SK-N-SH (cell line): ENCODE results near the gene DENND1A. TPM values are rescaled to one million over a fixed set of nuclear protein-coding genes. Genes with fewer than 3 reads are reported as not detected.

Source experiments
- CTCF ChIA-PET: fragments of 300-600, 350-600 bp; formaldehyde crosslinking; extraction: SDS; loops from one replicate; lab custom pipeline; 2021; lab: Yijun Ruan, JAX
- POLR2A ChIA-PET: fragments of 350-600 bp; sonication (Branson Sonifier 250); formaldehyde crosslinking; extraction: SDS; loops from one replicate; lab custom pipeline; 2020; ENCODE audit warnings: antibody characterized with exemption, inconsistent platforms; lab: Yijun Ruan, JAX
- DNase-seq: peaks from one replicate; pipeline ENCODE4 v3.0.0; 2012
- H2AFZ ChIP-seq: fragments of 200-600 bp; sonication (generic); 2 replicates; pipeline ENCODE4 v1.8.1; 2016; ENCODE audit warnings: antibody characterized with exemption, mild to moderate bottlenecking, low read depth
- H3F3A ChIP-seq: fragments of 200-600 bp; sonication (generic); replicated peaks from 2 replicates; pipeline ENCODE3; 2016; ENCODE audit warnings: antibody characterized with exemption, mild to moderate bottlenecking; ENCODE audit not compliant: insufficient read depth
- H3K27ac ChIP-seq, 2 experiments: fragments of 200-500 bp in 1 of 2; fragments of 200-600 bp in 1 of 2; sonication (Bioruptor generic) in 1 of 2; sonication (generic), shearing (Covaris generic) in 1 of 2; 2 replicates each; pipeline versions ENCODE4 v1.5.1 to v1.6.1; 2014 to 2016; ENCODE audit warnings: low read depth in 2 of 2, inconsistent platforms in 1 of 2, low read length in 1 of 2, mild to moderate bottlenecking in 1 of 2, mixed read lengths in 1 of 2
- H3K27me3 ChIP-seq: fragments of 200-600 bp; sonication (generic), shearing (Covaris generic); 2 replicates; pipeline ENCODE4 v1.6.1; 2016; ENCODE audit warnings: mixed run types; ENCODE audit not compliant: insufficient read depth
- H3K36me3 ChIP-seq, 2 experiments: fragments of 200-500 bp in 1 of 2; fragments of 200-600 bp in 1 of 2; sonication (Bioruptor generic) in 1 of 2; sonication (generic) in 1 of 2; replicated peaks in 1 of 2; 2 replicates each; pipeline versions ENCODE3 to v1.5.1; 2014 to 2016; ENCODE audit warnings: low read length in 1 of 2, mild to moderate bottlenecking in 1 of 2; ENCODE audit not compliant: insufficient read depth in 2 of 2, control insufficient read depth in 1 of 2
- H3K4me1 ChIP-seq, 2 experiments: fragments of 200-500 bp in 1 of 2; fragments of 200-600 bp in 1 of 2; sonication (Bioruptor generic) in 1 of 2; sonication (generic), shearing (Covaris generic) in 1 of 2; 2 replicates each; pipeline versions ENCODE4 v1.5.1 to v1.6.1; 2014 to 2016; ENCODE audit warnings: low read depth in 1 of 2, low read length in 1 of 2, mixed run types in 1 of 2; ENCODE audit not compliant: insufficient read depth in 2 of 2, control insufficient read depth in 1 of 2
- H3K4me2 ChIP-seq: fragments of 200-600 bp; sonication (generic), shearing (Covaris generic); 2 replicates; pipeline ENCODE4 v1.6.1; 2017; ENCODE audit warnings: mixed run types
- H3K4me3 ChIP-seq, 2 experiments: fragments of 200-500 bp in 1 of 2; fragments of 200-600 bp in 1 of 2; sonication (Bioruptor generic) in 1 of 2; sonication (generic), shearing (Covaris generic) in 1 of 2; 2 replicates each; pipeline versions ENCODE4 v1.5.1 to v1.8.1; 2014 to 2016; ENCODE audit warnings: low read depth in 2 of 2, inconsistent platforms in 1 of 2, low read length in 1 of 2, mild to moderate bottlenecking in 1 of 2, mixed read lengths in 1 of 2, moderate library complexity in 1 of 2
- H3K79me2 ChIP-seq: fragments of 200-600 bp; sonication (generic); 2 replicates; pipeline ENCODE4 v1.8.1; 2017; ENCODE audit warnings: mild to moderate bottlenecking; ENCODE audit not compliant: insufficient read depth
- H3K9ac ChIP-seq: fragments of 200-600 bp; sonication (generic); 2 replicates; pipeline ENCODE4 v1.6.1; 2017; ENCODE audit warnings: mixed run types
- H3K9me2 ChIP-seq: fragments of 200-600 bp; sonication (generic); 2 replicates; pipeline ENCODE4 v1.6.1; 2017; ENCODE audit warnings: mixed run types
- H3K9me3 ChIP-seq: fragments of 200-600 bp; sonication (generic); 2 replicates; pipeline ENCODE4 v1.6.1; 2017; ENCODE audit warnings: mixed run types, mild to moderate bottlenecking, moderate library complexity
- H4K20me1 ChIP-seq: fragments of 200-600 bp; sonication (generic); 2 replicates; pipeline ENCODE4 v1.6.1; 2017; ENCODE audit warnings: mild to moderate bottlenecking, mixed run types; ENCODE audit not compliant: insufficient read depth
- CHD2 ChIP-seq: fragments of 150-350 bp; IDR thresholded peaks from 2 replicates; pipeline ENCODE4 v1.6.1; 2018; ENCODE audit warnings: low read length; ENCODE audit not compliant: partially characterized antibody
- ELF1 ChIP-seq: IDR thresholded peaks from 2 replicates; pipeline ENCODE4 v1.4.0; 2012
- GABPA ChIP-seq: IDR thresholded peaks from 2 replicates; pipeline ENCODE4 v1.4.0; 2012; ENCODE audit warnings: low read depth, mild to moderate bottlenecking
- MXI1 ChIP-seq: IDR thresholded peaks from 2 replicates; pipeline ENCODE4 v1.6.1; 2012; ENCODE audit warnings: mild to moderate bottlenecking, low read depth, low read length, improper control_type of control experiment
- RAD21 ChIP-seq: IDR thresholded peaks from 2 replicates; pipeline ENCODE4 v1.6.1; 2012; ENCODE audit warnings: mild to moderate bottlenecking, low read length
- RCOR1 ChIP-seq: fragments of 150-350 bp; IDR thresholded peaks from 2 replicates; pipeline ENCODE4 v1.6.1; 2017; ENCODE audit warnings: antibody characterized with exemption, low read length
- SIN3A ChIP-seq: IDR thresholded peaks from 2 replicates; pipeline ENCODE4 v1.6.1; 2012; ENCODE audit warnings: low read depth, mild to moderate bottlenecking, low read length, moderate library complexity, borderline replicate concordance
- WGBS: methylation state at CpG from one replicate; pipeline ENCODE4 v1.1.6; 2017; ENCODE audit warnings: low lambda C conversion rate; 5-methylcytosine and 5-hydroxymethylcytosine counted together
- polyA plus RNA-seq, 3 experiments: library from polyadenylated mRNA; depleted of rRNA; stranded (reverse); fragments of >200 nt; gene quantifications; 2 replicates each; pipeline ENCODE4 v1.2.3, GENCODE V29; 2012
- TF ChIP-seq, protein P1 (sequence below): fragments of 150-350 bp; IDR thresholded peaks from 2 replicates; pipeline ENCODE4 v1.6.1; 2017; ENCODE audit warnings: antibody characterized with exemption, low read length, low read depth, borderline replicate concordance
- TF ChIP-seq, protein P2 (sequence below): IDR thresholded peaks from 2 replicates; pipeline ENCODE4 v1.6.1; 2012; ENCODE audit warnings: mild to moderate bottlenecking, low read depth, low read length, moderate library complexity
- TF ChIP-seq, protein P3 (sequence below): IDR thresholded peaks from 2 replicates; pipeline ENCODE4; 2012
- TF ChIP-seq, protein P4 (sequence below): fragments of 150-350 bp; IDR thresholded peaks from 2 replicates; pipeline ENCODE4 v1.6.1; 2016; ENCODE audit warnings: mild to moderate bottlenecking, low read depth, low read length

The DENND1A gene
- polyA plus RNA-seq, 1 of the 3 experiments (the other 2 are of a cell fraction) = 25.4 TPM

DNA sequence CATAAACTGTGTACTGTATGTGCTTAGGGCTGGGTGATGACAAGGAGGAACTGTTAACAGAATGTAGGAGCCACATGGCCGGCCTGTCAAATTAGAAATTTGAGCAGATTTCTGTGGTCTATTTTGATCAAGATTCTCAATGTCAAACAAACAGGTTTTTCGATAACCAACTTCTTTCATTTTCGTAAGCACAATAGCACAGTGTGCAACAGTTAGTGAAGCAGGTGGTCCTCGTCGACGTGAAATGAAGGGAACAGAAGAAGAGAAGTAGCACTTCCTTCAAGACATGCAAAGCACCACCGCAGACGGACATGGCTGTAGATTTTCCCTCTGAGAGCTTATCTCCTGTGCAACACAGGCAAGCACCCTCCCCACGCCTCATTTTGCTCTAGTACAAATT is 321.8 kb downstream of the DENND1A start:
- H3K4me2 ChIP-seq = no peak overlapping the region
- ChIA-PET POLR2A (no interaction called here), CTCF (interaction anchor here (0.9 kb wide), 1 partner anchor 10 kb away, joined by 4 read pairs; no protein-coding TSS in a partner anchor)
- no peaks in the 10 kb centered on the region for H3K9me2 ChIP-seq
- no peaks in the 10 kb centered on the region for H3K9me3 ChIP-seq
- H3K36me3 ChIP-seq = no peaks in the 10 kb centered on the region
- H3K79me2 ChIP-seq = no peaks in the 10 kb centered on the region
- H4K20me1 ChIP-seq = no peaks in the 10 kb centered on the region
- H3K4me1 ChIP-seq = peaks cover 4 to 24% of the 10 kb centered on the region in 2 experiments; a peak in 2 of 4 replicates
- no peaks in the 10 kb centered on the region for H3F3A ChIP-seq
- no peaks in the 10 kb centered on the region for H3K27me3 ChIP-seq
- 95% methylated on average over 9 of the region's 9 CpGs for WGBS
- H2AFZ ChIP-seq = no peak overlapping the region
- TF ChIP-seq ELF1 (no peak), RCOR1 (no peak), CHD2 (no peak), RAD21 (no peak), GABPA (no peak)
- TF ChIP-seq, protein P1, sequence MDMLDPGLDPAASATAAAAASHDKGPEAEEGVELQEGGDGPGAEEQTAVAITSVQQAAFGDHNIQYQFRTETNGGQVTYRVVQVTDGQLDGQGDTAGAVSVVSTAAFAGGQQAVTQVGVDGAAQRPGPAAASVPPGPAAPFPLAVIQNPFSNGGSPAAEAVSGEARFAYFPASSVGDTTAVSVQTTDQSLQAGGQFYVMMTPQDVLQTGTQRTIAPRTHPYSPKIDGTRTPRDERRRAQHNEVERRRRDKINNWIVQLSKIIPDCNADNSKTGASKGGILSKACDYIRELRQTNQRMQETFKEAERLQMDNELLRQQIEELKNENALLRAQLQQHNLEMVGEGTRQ = no peak
- TF ChIP-seq, protein P2, sequence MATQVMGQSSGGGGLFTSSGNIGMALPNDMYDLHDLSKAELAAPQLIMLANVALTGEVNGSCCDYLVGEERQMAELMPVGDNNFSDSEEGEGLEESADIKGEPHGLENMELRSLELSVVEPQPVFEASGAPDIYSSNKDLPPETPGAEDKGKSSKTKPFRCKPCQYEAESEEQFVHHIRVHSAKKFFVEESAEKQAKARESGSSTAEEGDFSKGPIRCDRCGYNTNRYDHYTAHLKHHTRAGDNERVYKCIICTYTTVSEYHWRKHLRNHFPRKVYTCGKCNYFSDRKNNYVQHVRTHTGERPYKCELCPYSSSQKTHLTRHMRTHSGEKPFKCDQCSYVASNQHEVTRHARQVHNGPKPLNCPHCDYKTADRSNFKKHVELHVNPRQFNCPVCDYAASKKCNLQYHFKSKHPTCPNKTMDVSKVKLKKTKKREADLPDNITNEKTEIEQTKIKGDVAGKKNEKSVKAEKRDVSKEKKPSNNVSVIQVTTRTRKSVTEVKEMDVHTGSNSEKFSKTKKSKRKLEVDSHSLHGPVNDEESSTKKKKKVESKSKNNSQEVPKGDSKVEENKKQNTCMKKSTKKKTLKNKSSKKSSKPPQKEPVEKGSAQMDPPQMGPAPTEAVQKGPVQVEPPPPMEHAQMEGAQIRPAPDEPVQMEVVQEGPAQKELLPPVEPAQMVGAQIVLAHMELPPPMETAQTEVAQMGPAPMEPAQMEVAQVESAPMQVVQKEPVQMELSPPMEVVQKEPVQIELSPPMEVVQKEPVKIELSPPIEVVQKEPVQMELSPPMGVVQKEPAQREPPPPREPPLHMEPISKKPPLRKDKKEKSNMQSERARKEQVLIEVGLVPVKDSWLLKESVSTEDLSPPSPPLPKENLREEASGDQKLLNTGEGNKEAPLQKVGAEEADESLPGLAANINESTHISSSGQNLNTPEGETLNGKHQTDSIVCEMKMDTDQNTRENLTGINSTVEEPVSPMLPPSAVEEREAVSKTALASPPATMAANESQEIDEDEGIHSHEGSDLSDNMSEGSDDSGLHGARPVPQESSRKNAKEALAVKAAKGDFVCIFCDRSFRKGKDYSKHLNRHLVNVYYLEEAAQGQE = no peak
- TF ChIP-seq, protein P3, sequence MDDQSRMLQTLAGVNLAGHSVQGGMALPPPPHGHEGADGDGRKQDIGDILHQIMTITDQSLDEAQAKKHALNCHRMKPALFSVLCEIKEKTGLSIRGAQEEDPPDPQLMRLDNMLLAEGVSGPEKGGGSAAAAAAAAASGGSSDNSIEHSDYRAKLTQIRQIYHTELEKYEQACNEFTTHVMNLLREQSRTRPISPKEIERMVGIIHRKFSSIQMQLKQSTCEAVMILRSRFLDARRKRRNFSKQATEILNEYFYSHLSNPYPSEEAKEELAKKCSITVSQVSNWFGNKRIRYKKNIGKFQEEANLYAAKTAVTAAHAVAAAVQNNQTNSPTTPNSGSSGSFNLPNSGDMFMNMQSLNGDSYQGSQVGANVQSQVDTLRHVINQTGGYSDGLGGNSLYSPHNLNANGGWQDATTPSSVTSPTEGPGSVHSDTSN = no peak
- no peak overlapping the region for H3K27ac ChIP-seq
- H3K4me3 ChIP-seq = no peak overlapping the region
- no peak overlapping the region for H3K9ac ChIP-seq
- no peak for DNase-seq

DNA sequence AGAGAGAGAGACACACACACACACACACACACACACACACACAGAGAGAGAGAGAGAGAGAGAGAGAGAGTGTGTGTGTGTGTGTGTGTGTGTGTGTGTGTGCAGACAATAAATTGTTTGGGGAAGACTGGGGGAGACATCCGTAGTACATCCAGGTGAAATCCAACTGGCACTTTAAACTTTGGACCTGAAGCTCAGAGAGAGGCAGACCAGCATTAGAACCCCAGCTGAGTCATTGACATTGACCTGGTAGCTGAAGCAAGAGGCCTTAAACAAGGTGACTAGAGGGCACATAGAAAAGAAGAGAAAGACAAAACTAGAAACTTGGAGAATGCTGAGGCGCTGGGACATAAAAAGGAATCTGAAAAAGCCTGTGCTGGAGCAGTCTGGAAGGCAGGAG is 322.4 kb downstream of the DENND1A start:
- no peak overlapping the region for H2AFZ ChIP-seq
- H3K9me3 ChIP-seq = no peaks in the 10 kb centered on the region
- peaks cover 4 to 24% of the 10 kb centered on the region in 2 experiments; a peak in 2 of 4 replicates for H3K4me1 ChIP-seq
- no peak overlapping the region for H3K9ac ChIP-seq
- no peak overlapping the region for H3K4me2 ChIP-seq
- ChIA-PET POLR2A (no interaction called here), CTCF (interaction anchor here (0.9 kb wide), 1 partner anchor 9 kb away, joined by 4 read pairs; no protein-coding TSS in a partner anchor)
- no peaks in the 10 kb centered on the region for H3K36me3 ChIP-seq
- H3K9me2 ChIP-seq = no peaks in the 10 kb centered on the region
- no peaks in the 10 kb centered on the region for H3F3A ChIP-seq
- H3K27ac ChIP-seq = no peak overlapping the region
- 94% methylated on average over 2 of the region's 2 CpGs for WGBS
- no peaks in the 10 kb centered on the region for H3K79me2 ChIP-seq
- no peak overlapping the region for H3K4me3 ChIP-seq
- H4K20me1 ChIP-seq = no peaks in the 10 kb centered on the region
- TF ChIP-seq SIN3A (no peak), MXI1 (no peak), RCOR1 (no peak)
- TF ChIP-seq, protein P2 = no peak
- TF ChIP-seq, protein P4, sequence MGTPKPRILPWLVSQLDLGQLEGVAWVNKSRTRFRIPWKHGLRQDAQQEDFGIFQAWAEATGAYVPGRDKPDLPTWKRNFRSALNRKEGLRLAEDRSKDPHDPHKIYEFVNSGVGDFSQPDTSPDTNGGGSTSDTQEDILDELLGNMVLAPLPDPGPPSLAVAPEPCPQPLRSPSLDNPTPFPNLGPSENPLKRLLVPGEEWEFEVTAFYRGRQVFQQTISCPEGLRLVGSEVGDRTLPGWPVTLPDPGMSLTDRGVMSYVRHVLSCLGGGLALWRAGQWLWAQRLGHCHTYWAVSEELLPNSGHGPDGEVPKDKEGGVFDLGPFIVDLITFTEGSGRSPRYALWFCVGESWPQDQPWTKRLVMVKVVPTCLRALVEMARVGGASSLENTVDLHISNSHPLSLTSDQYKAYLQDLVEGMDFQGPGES = no peak
- H3K27me3 ChIP-seq = no peaks in the 10 kb centered on the region
- no peak for DNase-seq
